RWPE2 (cell line): Measurements from ENCODE around the gene TRIML1.

Experiments used
- ATAC-seq: fragments of 200-7000 bp; cut with Tn5 transposase; 3 replicates; pipeline ENCODE4 v1.9.1; 2021; ENCODE audit warnings: low read depth
- DNase-seq: peaks from one replicate; pipeline ENCODE4 v3.0.0-alpha.2; 2020; ENCODE audit warnings: low spot score
- H3K27ac ChIP-seq: fragments of 450-650 bp; 2 replicates; pipeline ENCODE4 v1.5.1; 2017; ENCODE audit warnings: mild to moderate bottlenecking; ENCODE audit not compliant: poor library complexity, severe bottlenecking
- H3K27me3 ChIP-seq: fragments of 250-450 bp; sonication (Bioruptor Pico); 2 replicates; pipeline ENCODE4 v1.5.1; 2021; ENCODE audit warnings: mild to moderate bottlenecking, moderate library complexity; ENCODE audit not compliant: insufficient read depth, poor library complexity, severe bottlenecking
- H3K36me3 ChIP-seq: fragments of 250-450 bp; sonication (Bioruptor Pico); 2 replicates; pipeline ENCODE4 v1.5.1; 2020; ENCODE audit warnings: low read depth, mild to moderate bottlenecking, moderate library complexity
- H3K4me1 ChIP-seq: fragments of 250-450 bp; sonication (Bioruptor Pico); 2 replicates; pipeline ENCODE4 v1.5.1; 2021; ENCODE audit warnings: mild to moderate bottlenecking, moderate library complexity; ENCODE audit not compliant: insufficient read depth, poor library complexity, severe bottlenecking
- H3K4me3 ChIP-seq: fragments of 250-450 bp; sonication (Bioruptor Pico); 2 replicates; pipeline ENCODE4 v1.5.1; 2021; ENCODE audit warnings: mild to moderate bottlenecking, moderate library complexity; ENCODE audit not compliant: severe bottlenecking
- H3K9me3 ChIP-seq: fragments of 250-450 bp; sonication (Bioruptor Pico); 2 replicates; pipeline ENCODE4 v1.5.1; 2021; ENCODE audit warnings: mild to moderate bottlenecking, moderate library complexity; ENCODE audit not compliant: severe bottlenecking
- TF ChIP-seq, protein P1 (sequence below): fragments of 450-650 bp; IDR thresholded peaks from one replicate; pipeline ENCODE4 v1.5.1; 2017; ENCODE audit warnings: mild to moderate bottlenecking, moderate library complexity; ENCODE audit not compliant: poor library complexity, severe bottlenecking

Gene TRIML1

DNA sequence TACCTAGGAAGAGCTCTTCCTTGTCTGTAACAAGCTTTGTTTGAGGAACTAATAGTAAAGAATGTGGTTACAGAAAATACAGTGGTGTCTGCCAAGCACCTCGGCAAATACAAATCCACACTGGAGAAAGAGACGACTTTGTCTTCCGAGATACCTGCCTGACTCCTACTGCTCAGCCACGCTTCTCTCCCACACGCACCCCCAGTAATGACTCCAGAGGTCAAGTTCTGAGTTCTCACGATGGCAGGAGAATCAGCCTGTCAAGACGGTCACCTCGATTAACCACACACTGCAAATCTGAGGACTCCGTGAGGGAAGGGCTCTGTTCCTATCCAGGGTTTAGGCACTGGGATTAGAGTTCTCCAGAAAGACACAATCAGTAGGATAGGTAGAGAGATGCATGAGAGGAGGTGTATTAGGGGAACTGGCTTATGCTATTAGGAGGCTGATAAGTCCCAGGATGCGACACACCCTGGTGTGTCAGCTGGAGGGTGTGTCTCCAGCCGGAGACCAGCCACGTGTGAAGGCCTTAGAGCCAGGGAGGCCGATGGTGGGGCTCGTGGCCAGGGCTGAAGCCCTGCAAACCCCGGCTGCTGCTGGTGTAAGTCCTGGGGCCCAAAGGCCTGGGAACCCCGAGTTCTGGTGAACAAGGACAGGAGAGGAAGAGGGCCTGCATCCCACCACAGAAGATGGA, 21.5 kb upstream of the TRIML1 start:
- Histone ChIP-seq H3K4me1 (peaks cover 10% of the 10 kb centered on the region), H3K9me3 (no peaks in the 10 kb centered on the region), H3K27me3 (no peaks in the 10 kb centered on the region), H3K4me3 (no peak overlapping the region), H3K27ac (no peak overlapping the region), H3K36me3 (no peaks in the 10 kb centered on the region)
- DNase-seq (no peak), ATAC-seq (no peak)
- TF ChIP-seq, protein P1, sequence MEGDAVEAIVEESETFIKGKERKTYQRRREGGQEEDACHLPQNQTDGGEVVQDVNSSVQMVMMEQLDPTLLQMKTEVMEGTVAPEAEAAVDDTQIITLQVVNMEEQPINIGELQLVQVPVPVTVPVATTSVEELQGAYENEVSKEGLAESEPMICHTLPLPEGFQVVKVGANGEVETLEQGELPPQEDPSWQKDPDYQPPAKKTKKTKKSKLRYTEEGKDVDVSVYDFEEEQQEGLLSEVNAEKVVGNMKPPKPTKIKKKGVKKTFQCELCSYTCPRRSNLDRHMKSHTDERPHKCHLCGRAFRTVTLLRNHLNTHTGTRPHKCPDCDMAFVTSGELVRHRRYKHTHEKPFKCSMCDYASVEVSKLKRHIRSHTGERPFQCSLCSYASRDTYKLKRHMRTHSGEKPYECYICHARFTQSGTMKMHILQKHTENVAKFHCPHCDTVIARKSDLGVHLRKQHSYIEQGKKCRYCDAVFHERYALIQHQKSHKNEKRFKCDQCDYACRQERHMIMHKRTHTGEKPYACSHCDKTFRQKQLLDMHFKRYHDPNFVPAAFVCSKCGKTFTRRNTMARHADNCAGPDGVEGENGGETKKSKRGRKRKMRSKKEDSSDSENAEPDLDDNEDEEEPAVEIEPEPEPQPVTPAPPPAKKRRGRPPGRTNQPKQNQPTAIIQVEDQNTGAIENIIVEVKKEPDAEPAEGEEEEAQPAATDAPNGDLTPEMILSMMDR = no peak

DNA sequence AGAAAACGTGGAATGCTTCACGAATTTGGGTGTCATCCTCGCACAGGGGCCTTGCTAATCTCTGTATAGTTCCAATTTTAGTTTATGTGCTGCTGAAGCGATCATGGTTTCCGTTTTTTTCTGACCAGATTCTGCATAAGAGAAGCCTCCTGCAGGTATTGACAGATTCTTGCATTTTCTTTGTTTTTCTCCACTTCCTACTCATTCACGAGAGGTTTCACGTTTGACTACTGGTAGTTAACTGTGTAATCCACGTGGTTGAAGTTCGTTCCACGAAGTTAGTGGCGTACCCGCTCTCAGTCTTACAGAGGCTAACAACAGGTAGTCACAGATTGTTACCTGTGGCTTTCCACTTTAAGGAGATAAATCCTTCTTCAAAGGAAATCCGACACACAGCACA, 17.7 kb upstream of the TRIML1 start:
- no peak overlapping the region for H3K27ac ChIP-seq
- H3K36me3 ChIP-seq = no peaks in the 10 kb centered on the region
- DNase-seq (no peak), ATAC-seq (no peak)
- TF ChIP-seq, protein P1 = no peak
- H3K27me3 ChIP-seq = no peaks in the 10 kb centered on the region
- H3K9me3 ChIP-seq = no peaks in the 10 kb centered on the region
- H3K4me3 ChIP-seq = no peak overlapping the region
- H3K4me1 ChIP-seq = no peaks in the 10 kb centered on the region

DNA sequence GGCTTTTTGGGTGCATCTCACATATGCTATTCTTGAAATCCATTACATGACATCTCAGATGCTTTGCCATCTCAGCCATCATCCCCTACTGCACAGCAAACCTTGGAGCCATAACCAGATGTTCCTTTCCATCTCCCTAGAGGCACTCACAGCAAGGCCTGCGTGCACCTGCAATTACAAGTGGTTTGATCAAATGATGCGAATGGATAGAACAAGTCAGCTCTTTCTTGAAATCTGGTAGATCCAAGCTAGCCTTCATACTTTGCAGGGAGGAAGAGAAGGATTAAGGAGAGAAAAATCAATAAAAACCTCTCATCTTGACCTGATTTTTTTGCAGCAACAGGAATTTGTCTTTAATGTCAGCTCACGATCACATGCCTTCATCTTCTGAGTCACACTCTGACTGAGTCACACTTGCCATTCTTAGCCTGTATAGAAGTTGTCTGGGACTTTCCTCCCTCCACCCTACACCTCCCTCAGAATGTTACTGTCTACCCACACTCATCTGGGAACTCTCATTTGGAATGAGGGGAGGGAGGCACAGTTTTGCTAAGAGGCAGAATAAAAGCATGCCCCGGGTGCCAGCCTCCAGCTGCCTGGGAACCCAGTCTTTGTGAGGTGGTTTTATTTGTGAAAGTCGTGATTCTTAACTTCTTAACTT, 11.9 kb upstream of the TRIML1 start:
- Histone ChIP-seq H3K4me3 (no peak overlapping the region), H3K36me3 (no peaks in the 10 kb centered on the region), H3K27me3 (no peaks in the 10 kb centered on the region), H3K9me3 (no peaks in the 10 kb centered on the region), H3K27ac (peak overlapping the region; percentile 36), H3K4me1 (peaks cover 9% of the 10 kb centered on the region)
- TF ChIP-seq, protein P1 = no peak
- peak; percentile 100 for ATAC-seq
- DNase-seq = no peak

DNA sequence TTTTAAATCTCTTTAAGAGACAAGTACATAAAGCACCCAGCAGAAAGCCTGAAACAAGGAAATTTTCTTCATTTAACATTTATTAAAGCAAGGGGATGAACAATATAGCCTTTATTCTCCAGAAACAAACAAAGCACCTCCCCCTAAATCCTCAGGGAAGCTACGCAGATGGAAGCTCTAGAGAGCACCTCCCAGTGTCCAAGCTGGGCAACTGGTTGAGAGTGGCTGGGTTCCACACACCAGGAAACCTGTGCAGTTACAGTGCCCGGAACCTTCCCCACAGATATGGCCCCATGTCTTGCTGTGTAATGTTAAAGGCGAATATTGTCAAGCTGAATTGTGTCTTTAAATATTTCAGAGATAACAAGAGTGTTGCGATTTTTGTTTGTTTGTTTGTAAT, 8.9 kb upstream of the TRIML1 start:
- Histone ChIP-seq H3K27ac (no peak overlapping the region), H3K4me3 (no peak overlapping the region), H3K36me3 (no peaks in the 10 kb centered on the region), H3K4me1 (peaks cover 9% of the 10 kb centered on the region), H3K9me3 (no peaks in the 10 kb centered on the region), H3K27me3 (no peaks in the 10 kb centered on the region)
- DNase-seq (no peak), ATAC-seq (no peak)
- TF ChIP-seq, protein P1 = no peak

DNA sequence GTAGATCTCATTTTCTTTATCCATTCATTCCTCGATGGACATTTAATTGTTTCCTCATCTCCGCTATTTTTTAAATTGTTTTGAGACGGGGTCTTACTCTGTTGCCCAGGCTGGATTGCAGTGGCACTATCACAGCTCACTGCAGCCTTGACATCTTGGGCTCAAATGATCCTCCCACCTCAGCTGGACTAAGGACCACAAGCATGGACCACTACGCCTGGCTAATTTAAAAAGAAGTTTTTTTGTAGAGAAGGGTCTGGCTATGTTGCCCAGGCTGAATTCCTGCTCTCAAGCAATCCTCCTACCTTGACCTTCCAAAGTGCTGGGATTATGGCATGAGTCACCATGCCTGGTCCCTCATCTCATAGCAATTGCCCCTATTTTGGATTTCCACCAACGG, 7.0 kb upstream of the TRIML1 start:
- TF ChIP-seq, protein P1 = no peak
- no peaks in the 10 kb centered on the region for H3K36me3 ChIP-seq
- no peak overlapping the region for H3K27ac ChIP-seq
- peaks cover 6% of the 10 kb centered on the region for H3K4me1 ChIP-seq
- no peak overlapping the region for H3K4me3 ChIP-seq
- ATAC-seq (no peak), DNase-seq (no peak)
- no peaks in the 10 kb centered on the region for H3K9me3 ChIP-seq
- H3K27me3 ChIP-seq = no peaks in the 10 kb centered on the region
